HepG2 (cell line): Measurements from ENCODE around the gene ARHGEF10L. TPM values are rescaled to one million over a fixed set of nuclear protein-coding genes. Genes with fewer than 3 reads are reported as not detected.

Experiments
- ATAC-seq: fragments of 200-7000 bp; cut with Tn5 transposase; 3 replicates; pipeline ENCODE4 v1.9.1; 2020; ENCODE audit warnings: mild to moderate bottlenecking, moderate library complexity
- BruUV-seq: library from RNA; stranded (reverse); fragments of 400-500 nt; replicated peaks from 2 replicates; lab custom pipeline; 2021; lab: Mats Ljungman, UMichigan
- CTCF ChIA-PET: fragments of 300-600 bp; formaldehyde crosslinking; extraction: SDS; loops from one replicate; lab custom pipeline; 2021; ENCODE audit warnings: low total read pairs, inconsistent platforms, low intra/inter-chr PET ratio; lab: Yijun Ruan, JAX
- POLR2A ChIA-PET: fragments of 350-600 bp; sonication (Branson Sonifier 250); formaldehyde crosslinking; loops from one replicate; lab custom pipeline; 2020; ENCODE audit warnings: antibody characterized with exemption, inconsistent platforms; lab: Yijun Ruan, JAX
- DNase-seq: peaks from one replicate; pipeline ENCODE4 v3.0.0-alpha.2; 2015; ENCODE audit warnings: low spot score
- FAIRE-seq: peaks from 3 replicates; lab custom pipeline; 2011; peaks lifted over from hg19 to GRCh38; lab: Jason Lieb, UNC
- H2AFZ ChIP-seq: one replicate; pipeline ENCODE4 v1.6.1; 2011; ENCODE audit warnings: low read length, inconsistent platforms
- H3K27ac ChIP-seq: fragments of 300-600 bp; 3 replicates; pipeline ENCODE4 v1.8.0; 2011; ENCODE audit warnings: mixed run types, mild to moderate bottlenecking, mixed read lengths, low read length, inconsistent platforms; ENCODE audit not compliant: insufficient read depth; ENCODE audit errors: extremely low read length
- H3K27me3 ChIP-seq, 2 experiments: fragments of 200-600 bp in 1 of 2; 2 replicates in 1 of 2; 3 replicates in 1 of 2; pipeline versions ENCODE4 v1.6.0 to v1.8.0; 2011; ENCODE audit warnings: low read length in 2 of 2, mild to moderate bottlenecking in 2 of 2, moderate library complexity in 2 of 2, inconsistent platforms in 1 of 2; ENCODE audit not compliant: insufficient read depth in 2 of 2, control insufficient read depth in 1 of 2
- H3K36me3 ChIP-seq, 2 experiments: fragments of 200-600 bp in 1 of 2; replicated peaks in 1 of 2; 2 replicates in 1 of 2; 3 replicates in 1 of 2; pipeline versions ENCODE4 v1.5.1 to v1.8.0; 2011; ENCODE audit warnings: low read length in 2 of 2, inconsistent platforms in 1 of 2; ENCODE audit not compliant: insufficient read depth in 2 of 2, control insufficient read depth in 1 of 2
- H3K4me1 ChIP-seq: 2 replicates; pipeline ENCODE4 v1.5.1; 2012; ENCODE audit warnings: low read length, inconsistent platforms; ENCODE audit not compliant: insufficient read depth
- H3K4me2 ChIP-seq: 2 replicates; pipeline ENCODE4 v1.6.0; 2011; ENCODE audit warnings: low read depth, low read length, inconsistent platforms
- H3K4me3 ChIP-seq, 3 experiments: fragments of 200-600 bp in 1 of 3; sonication (generic), shearing (Covaris generic) in 1 of 3; replicated peaks in 1 of 3; 2 replicates each; pipeline ENCODE4 v1.5.1; 2011 to 2016; ENCODE audit warnings: low read length in 3 of 3, inconsistent platforms in 2 of 3, low read depth in 2 of 3, mild to moderate bottlenecking in 2 of 3, control low read depth in 1 of 3, mixed read lengths in 1 of 3; ENCODE audit not compliant: insufficient read depth in 1 of 3
- H3K79me2 ChIP-seq: one replicate; pipeline ENCODE4 v1.6.1; 2011; ENCODE audit warnings: low read length, inconsistent platforms; ENCODE audit not compliant: insufficient read depth
- H3K9ac ChIP-seq: 2 replicates; pipeline ENCODE4 v1.6.0; 2011; ENCODE audit warnings: mild to moderate bottlenecking, low read depth, low read length, inconsistent platforms; ENCODE audit not compliant: insufficient read depth
- H3K9me3 ChIP-seq: 2 replicates; pipeline ENCODE4 v1.5.1; 2012; ENCODE audit warnings: mild to moderate bottlenecking, low read length
- H4K20me1 ChIP-seq: 2 replicates; pipeline ENCODE4 v1.6.0; 2011; ENCODE audit warnings: inconsistent platforms, mild to moderate bottlenecking, low read length, moderate library complexity; ENCODE audit not compliant: insufficient read depth
- DDIT3 ChIP-seq: sonication (generic); formaldehyde crosslinking; IDR thresholded peaks from 2 replicates; pipeline ENCODE4 v1.4.0; 2020; ENCODE audit warnings: mild to moderate bottlenecking, missing genetic modification reagents
- SRSF1 ChIP-seq: fragments of 200-400 bp; formaldehyde crosslinking; optimal IDR thresholded peaks from 2 replicates; pipeline ENCODE3; 2017; ENCODE audit warnings: mild to moderate bottlenecking, low read depth, low read length, moderate library complexity
- SUZ12 ChIP-seq: fragments of 150-350 bp; IDR thresholded peaks from 2 replicates; pipeline ENCODE4 v1.6.1; 2014; ENCODE audit warnings: low read depth, low read length
- ZNF251 ChIP-seq: sonication (generic); formaldehyde crosslinking; IDR thresholded peaks from 2 replicates; pipeline ENCODE4 v1.9.0; 2021; ENCODE audit warnings: mild to moderate bottlenecking, missing genetic modification reagents
- ZNF274 ChIP-seq: sonication (generic); formaldehyde crosslinking; IDR thresholded peaks from 2 replicates; pipeline ENCODE4 v1.5.1; 2020; ENCODE audit warnings: mild to moderate bottlenecking, missing genetic modification reagents
- ZNF660 ChIP-seq: sonication (generic); formaldehyde crosslinking; IDR thresholded peaks from 2 replicates; pipeline ENCODE4 v1.5.1; 2020; ENCODE audit warnings: mild to moderate bottlenecking, low read depth, missing genetic modification reagents, borderline replicate concordance
- whole genome bisulfite sequencing: methylation state at CpG from one replicate; pipeline ENCODE4 v1.1.6; 2017; ENCODE audit warnings: low lambda C conversion rate; 5-methylcytosine and 5-hydroxymethylcytosine counted together
- in situ Hi-C: cut with HindIII; loops from 2 replicates; pipeline ENCODE4 v1.10.0; 2017; ENCODE audit warnings: low pct_unique_long_range_greater_than_20kb; ENCODE audit not compliant: extremely low pct_ligation_motif_present
- intact Hi-C: fragments of 100-400 bp; cut with micrococcal nuclease; formaldehyde crosslinking; loops from one replicate; pipeline ENCODE4 v1.10.0; 2022; ENCODE audit not compliant: unreplicated experiment
- polyA plus RNA-seq, 8 experiments: library from polyadenylated mRNA; depleted of rRNA in 3 of 8; stranded (reverse) in 7 of 8; unstranded in 1 of 8; fragments of >200 nt; fragmentation: Illumina TruSeq in 4 of 8; extraction: Trizol in 4 of 8; gene quantifications; 2 replicates each; pipeline versions ENCODE4 v1.2.1 to v1.2.3, GENCODE V29; 2011 to 2016; ENCODE audit warnings: low read depth in 4 of 8, missing spikeins in 1 of 8, mixed read lengths in 1 of 8; ENCODE audit not compliant: insufficient read depth in 1 of 8
- total RNA-seq, 5 experiments: library from RNA; depleted of rRNA; stranded (reverse); fragments of >200 nt; fragmentation: Illumina TruSeq; extraction: Trizol; gene quantifications; 2 replicates each; pipeline ENCODE4 v1.2.3, GENCODE V29; 2016; ENCODE audit warnings: low read depth in 1 of 5
- TF ChIP-seq, protein P1 (sequence below): IDR thresholded peaks from 2 replicates; pipeline ENCODE4 v1.6.1; 2016; ENCODE audit warnings: missing compliant biosample characterization, missing genetic modification reagents, borderline replicate concordance
- TF ChIP-seq, protein P2 (sequence below): sonication (generic); formaldehyde crosslinking; IDR thresholded peaks from 2 replicates; pipeline ENCODE4 v1.4.0; 2020; ENCODE audit warnings: mild to moderate bottlenecking, missing genetic modification reagents, borderline replicate concordance

The ARHGEF10L gene
- total and polyA plus RNA-seq, 2 of the 13 experiments (the other 11 are each of a cell fraction or from before 2014, with no cell fraction given) = 46.5 to 78.3 TPM

DNA sequence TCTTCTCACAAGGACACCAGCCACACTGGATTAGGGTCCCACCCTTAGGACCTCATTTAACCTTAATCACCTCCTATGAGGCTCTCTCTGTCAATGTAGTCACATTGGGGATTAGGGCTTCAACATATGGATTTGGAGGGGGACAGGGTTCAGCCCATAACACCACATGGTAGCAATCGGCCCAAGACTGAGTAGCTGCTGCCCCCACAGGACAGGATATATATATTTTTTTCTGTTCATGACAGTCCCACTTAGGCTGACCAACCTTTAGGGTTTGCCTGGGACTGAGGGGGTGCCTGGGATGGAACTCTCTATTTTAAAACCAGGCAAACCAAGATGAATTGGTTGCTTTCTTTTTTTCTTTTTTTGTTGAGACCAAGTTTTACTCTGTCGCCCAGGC lies 207.4 kb downstream of the ARHGEF10L start:
- ChIA-PET POLR2A (no interaction called here), CTCF (no interaction called here)
- ATAC-seq (no peak), DNase-seq (no peak), FAIRE-seq (no peak)
- Histone ChIP-seq H3K27ac (no peak overlapping the region), H3K79me2 (no peaks in the 10 kb centered on the region), H4K20me1 (no peaks in the 10 kb centered on the region), H3K4me1 (no peaks in the 10 kb centered on the region), H3K9ac (no peak overlapping the region), H3K4me2 (no peak overlapping the region), H2AFZ (no peak overlapping the region), H3K36me3 (no peaks in the 10 kb centered on the region), H3K9me3 (no peaks in the 10 kb centered on the region), H3K4me3 (no peak overlapping the region), H3K27me3 (peaks cover 2 to 14% of the 10 kb centered on the region in 2 experiments; a peak in 3 of 5 replicates)
- TF ChIP-seq ZNF660 (CRISPR knock-in tag) = no peak
- TF ChIP-seq, protein P1, sequence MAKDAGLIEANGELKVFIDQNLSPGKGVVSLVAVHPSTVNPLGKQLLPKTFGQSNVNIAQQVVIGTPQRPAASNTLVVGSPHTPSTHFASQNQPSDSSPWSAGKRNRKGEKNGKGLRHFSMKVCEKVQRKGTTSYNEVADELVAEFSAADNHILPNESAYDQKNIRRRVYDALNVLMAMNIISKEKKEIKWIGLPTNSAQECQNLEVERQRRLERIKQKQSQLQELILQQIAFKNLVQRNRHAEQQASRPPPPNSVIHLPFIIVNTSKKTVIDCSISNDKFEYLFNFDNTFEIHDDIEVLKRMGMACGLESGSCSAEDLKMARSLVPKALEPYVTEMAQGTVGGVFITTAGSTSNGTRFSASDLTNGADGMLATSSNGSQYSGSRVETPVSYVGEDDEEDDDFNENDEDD = no peak
- no peak for TF ChIP-seq DDIT3 (CRISPR knock-in tag)
- TF ChIP-seq ZNF251 (CRISPR knock-in tag) = no peak
- no peak for TF ChIP-seq ZNF274
- TF ChIP-seq SUZ12 = no peak
- TF ChIP-seq, protein P2, sequence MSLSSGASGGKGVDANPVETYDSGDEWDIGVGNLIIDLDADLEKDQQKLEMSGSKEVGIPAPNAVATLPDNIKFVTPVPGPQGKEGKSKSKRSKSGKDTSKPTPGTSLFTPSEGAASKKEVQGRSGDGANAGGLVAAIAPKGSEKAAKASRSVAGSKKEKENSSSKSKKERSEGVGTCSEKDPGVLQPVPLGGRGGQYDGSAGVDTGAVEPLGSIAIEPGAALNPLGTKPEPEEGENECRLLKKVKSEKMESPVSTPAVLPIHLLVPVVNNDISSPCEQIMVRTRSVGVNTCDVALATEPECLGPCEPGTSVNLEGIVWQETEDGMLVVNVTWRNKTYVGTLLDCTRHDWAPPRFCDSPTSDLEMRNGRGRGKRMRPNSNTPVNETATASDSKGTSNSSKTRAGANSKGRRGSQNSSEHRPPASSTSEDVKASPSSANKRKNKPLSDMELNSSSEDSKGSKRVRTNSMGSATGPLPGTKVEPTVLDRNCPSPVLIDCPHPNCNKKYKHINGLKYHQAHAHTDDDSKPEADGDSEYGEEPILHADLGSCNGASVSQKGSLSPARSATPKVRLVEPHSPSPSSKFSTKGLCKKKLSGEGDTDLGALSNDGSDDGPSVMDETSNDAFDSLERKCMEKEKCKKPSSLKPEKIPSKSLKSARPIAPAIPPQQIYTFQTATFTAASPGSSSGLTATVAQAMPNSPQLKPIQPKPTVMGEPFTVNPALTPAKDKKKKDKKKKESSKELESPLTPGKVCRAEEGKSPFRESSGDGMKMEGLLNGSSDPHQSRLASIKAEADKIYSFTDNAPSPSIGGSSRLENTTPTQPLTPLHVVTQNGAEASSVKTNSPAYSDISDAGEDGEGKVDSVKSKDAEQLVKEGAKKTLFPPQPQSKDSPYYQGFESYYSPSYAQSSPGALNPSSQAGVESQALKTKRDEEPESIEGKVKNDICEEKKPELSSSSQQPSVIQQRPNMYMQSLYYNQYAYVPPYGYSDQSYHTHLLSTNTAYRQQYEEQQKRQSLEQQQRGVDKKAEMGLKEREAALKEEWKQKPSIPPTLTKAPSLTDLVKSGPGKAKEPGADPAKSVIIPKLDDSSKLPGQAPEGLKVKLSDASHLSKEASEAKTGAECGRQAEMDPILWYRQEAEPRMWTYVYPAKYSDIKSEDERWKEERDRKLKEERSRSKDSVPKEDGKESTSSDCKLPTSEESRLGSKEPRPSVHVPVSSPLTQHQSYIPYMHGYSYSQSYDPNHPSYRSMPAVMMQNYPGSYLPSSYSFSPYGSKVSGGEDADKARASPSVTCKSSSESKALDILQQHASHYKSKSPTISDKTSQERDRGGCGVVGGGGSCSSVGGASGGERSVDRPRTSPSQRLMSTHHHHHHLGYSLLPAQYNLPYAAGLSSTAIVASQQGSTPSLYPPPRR (CRISPR knock-in tag) = no peak
- TF ChIP-seq SRSF1 = no peak
- intact Hi-C loops (no loop called here), in situ Hi-C loops (no loop called here)
- BruUV-seq = no TSS peak
- 28% methylated on average over 2 of the region's 2 CpGs for WGBS

Other genes starting within 250 kb of the ARHGEF10L start
- 0.04 TPM in 1 of 2 replicates, not detected in the other for gene PADI4, start 231.5 kb upstream of the ARHGEF10L start, total RNA-seq (2016; rRNA removed; fragmentation: Illumina TruSeq; extraction: Trizol)
- 0.04 TPM in 1 of 2 replicates, not detected in the other for gene PADI4, start 231.5 kb upstream of the ARHGEF10L start, polyA plus RNA-seq (2011; rRNA removed)
- not detected in 2 replicates for gene PADI6, start 167.5 kb upstream of the ARHGEF10L start, total RNA-seq (2016; rRNA removed; fragmentation: Illumina TruSeq; extraction: Trizol)
- not detected in 2 replicates for gene PADI6, start 167.5 kb upstream of the ARHGEF10L start, polyA plus RNA-seq (2011; rRNA removed)
- gene RCC2, start 100.0 kb upstream of the ARHGEF10L start, total RNA-seq (2016; rRNA removed; fragmentation: Illumina TruSeq; extraction: Trizol) = 55.8 and 58.3 TPM in 2 replicates
- 20.5 TPM in 2 replicates for gene RCC2, start 100.0 kb upstream of the ARHGEF10L start, polyA plus RNA-seq (2011; rRNA removed)
- 0.64 and 1.0 TPM in 2 replicates for gene ACTL8, start 215.6 kb downstream of the ARHGEF10L start, total RNA-seq (2016; rRNA removed; fragmentation: Illumina TruSeq; extraction: Trizol)
- gene ACTL8, start 215.6 kb downstream of the ARHGEF10L start, polyA plus RNA-seq (2011; rRNA removed) = 0.05 and 0.09 TPM in 2 replicates